Epithelial cell of proximal tubule (primary cell): ENCODE measurements around the gene HIC1. TPM values are rescaled to one million over a fixed set of nuclear protein-coding genes. Genes with fewer than 3 reads are reported as not detected.

Source experiments
- DNase-seq: peaks from one replicate; pipeline ENCODE4 v3.0.0-alpha.2; 2011; ENCODE audit warnings: low read depth
- H3K4me3 ChIP-seq: 2 replicates; pipeline ENCODE4 v1.5.1; 2011; ENCODE audit warnings: low read depth, mild to moderate bottlenecking, low read length
- CTCF ChIP-seq: conservative IDR thresholded peaks from 2 replicates; pipeline ENCODE4 v1.5.1; 2012; ENCODE audit warnings: low read depth, mild to moderate bottlenecking, low read length
- total RNA-seq: library from RNA; depleted of rRNA; stranded (reverse); fragments of >200 nt; gene quantifications from 2 replicates; pipeline ENCODE4 v1.2.3, GENCODE V29; 2015

The HIC1 gene
- total RNA-seq, 1 donor from 2014 or later = 2.7 TPM

- H3K4me3 ChIP-seq = no peak overlapping the region
- DNase-seq = no peak
- no peak for TF ChIP-seq CTCF
Observed at GRCh38 chr17:2071455-2072281, 16.8 kb downstream of the HIC1 start.

GRCh38 chr17:2074919-2075318, 20.0 kb downstream of the HIC1 start:
- no peak for DNase-seq
- no peak for TF ChIP-seq CTCF
- H3K4me3 ChIP-seq = no peak overlapping the region

GRCh38 chr17:2075336-2076086, 20.6 kb downstream of the HIC1 start:
- H3K4me3 ChIP-seq = no peak overlapping the region
- no peak for DNase-seq
- TF ChIP-seq CTCF = no peak

GRCh38 chr17:2076087-2076984, 21.4 kb downstream of the HIC1 start:
- no peak for DNase-seq
- no peak overlapping the region for H3K4me3 ChIP-seq
- no peak for TF ChIP-seq CTCF

- no peak overlapping the region for H3K4me3 ChIP-seq
- no peak for TF ChIP-seq CTCF
- DNase-seq = no peak
Observed at GRCh38 chr17:2077040-2077439, 22.1 kb downstream of the HIC1 start.

GRCh38 chr17:2081564-2081963, 26.7 kb downstream of the HIC1 start:
- no peak for TF ChIP-seq CTCF
- no peak for DNase-seq

More at GRCh38 chr17:2081564-2081963, 26.7 kb downstream of the HIC1 start:
- no peak overlapping the region for H3K4me3 ChIP-seq
